ENCODE data around the gene BICDL1.

The BICDL1 gene

GRCh38 chr12:120136093-120136770, 147.2 kb downstream of the BICDL1 start:
- H3K4me3 ChIP-seq: no peak overlapping the region
- no peak overlapping the region for H3K27ac ChIP-seq

- Histone ChIP-seq H3K4me3 (no peak overlapping the region), H3K27ac (no peak overlapping the region)
These were observed 148.8 kb downstream of the BICDL1 start for GRCh38 chr12:120137833-120138232.

GRCh38 chr12:120138366-120138765, 149.3 kb downstream of the BICDL1 start:
- no peak overlapping the region for H3K4me3 ChIP-seq

GRCh38 chr12:120139958-120140357, 150.9 kb downstream of the BICDL1 start:
- Histone ChIP-seq H3K27ac (no peak overlapping the region), H3K4me3 (no peak overlapping the region)

More at GRCh38 chr12:120138366-120138765, 149.3 kb downstream of the BICDL1 start:
- H3K27ac ChIP-seq: no peak overlapping the region

- Histone ChIP-seq H3K27ac (no peak overlapping the region), H3K4me3 (no peak overlapping the region)
These were observed 151.6 kb downstream of the BICDL1 start for GRCh38 chr12:120140603-120141002.

GRCh38 chr12:120141336-120141735, 152.3 kb downstream of the BICDL1 start:
- Histone ChIP-seq H3K4me3 (no peak overlapping the region), H3K27ac (no peak overlapping the region)

GRCh38 chr12:120142231-120142877, 153.3 kb downstream of the BICDL1 start:
- Histone ChIP-seq H3K27ac (no peak overlapping the region), H3K4me3 (no peak overlapping the region)

Data from skin epidermis (tissue), 12 donors.